HepG2 (cell line): ENCODE results near the gene GFAP. TPM values are rescaled to one million over a fixed set of nuclear protein-coding genes. Genes with fewer than 3 reads are reported as not detected.
A peak's percentile ranks its signal among the peaks of the same experiment; 100 is the strongest.

Experiments
- ARID2 ChIP-seq: sonication (generic); formaldehyde crosslinking; IDR thresholded peaks from 2 replicates; pipeline ENCODE4 v1.8.1; 2022; ENCODE audit warnings: mild to moderate bottlenecking, missing genetic modification reagents, borderline replicate concordance
- CREM ChIP-seq, 2 experiments: sonication (generic) in 1 of 2; formaldehyde crosslinking in 1 of 2; IDR thresholded peaks; 2 replicates each; pipeline versions ENCODE4 v1.4.0 to v1.6.1; 2016 to 2020; ENCODE audit warnings: antibody characterized with exemption in 1 of 2, mild to moderate bottlenecking in 1 of 2, missing genetic modification reagents in 1 of 2
- HINFP ChIP-seq: sonication (generic); formaldehyde crosslinking; IDR thresholded peaks from 2 replicates; pipeline ENCODE4 v1.4.0; 2020; ENCODE audit warnings: low read depth, mild to moderate bottlenecking, missing genetic modification reagents
- MLLT10 ChIP-seq: sonication (generic); formaldehyde crosslinking; IDR thresholded peaks from 2 replicates; pipeline ENCODE4 v1.4.0; 2020; ENCODE audit warnings: missing genetic modification reagents
- MLX ChIP-seq: IDR thresholded peaks from 2 replicates; pipeline ENCODE4 v1.6.1; 2016
- PHB2 ChIP-seq: fragments of 450-650 bp; IDR thresholded peaks from 2 replicates; pipeline ENCODE4 v1.6.1; 2018; ENCODE audit not compliant: partially characterized antibody
- PRDM4 ChIP-seq: sonication (generic); formaldehyde crosslinking; IDR thresholded peaks from 2 replicates; pipeline ENCODE4 v1.9.0; 2021; ENCODE audit warnings: missing genetic modification reagents, borderline replicate concordance
- TBX2 ChIP-seq: sonication (generic); formaldehyde crosslinking; IDR thresholded peaks from 2 replicates; pipeline ENCODE4 v1.5.0; 2020; ENCODE audit warnings: missing genetic modification reagents, mild to moderate bottlenecking, borderline replicate concordance
- TCF7L2 ChIP-seq: IDR thresholded peaks from 2 replicates; pipeline ENCODE4 v1.6.1; 2011; ENCODE audit warnings: mild to moderate bottlenecking, low read depth, low read length, moderate library complexity
- ZFP62 ChIP-seq: sonication (generic); formaldehyde crosslinking; IDR thresholded peaks from 2 replicates; pipeline ENCODE4 v1.4.0; 2020; ENCODE audit warnings: missing genetic modification reagents
- ZNF367 ChIP-seq: sonication (generic); formaldehyde crosslinking; IDR thresholded peaks from 2 replicates; pipeline ENCODE4 v1.4.0; 2020; ENCODE audit warnings: missing genetic modification reagents, borderline replicate concordance
- ZNF609 ChIP-seq: sonication (generic); formaldehyde crosslinking; IDR thresholded peaks from 2 replicates; pipeline ENCODE4 v1.4.0; 2020; ENCODE audit warnings: mild to moderate bottlenecking, missing genetic modification reagents, borderline replicate concordance
- ZNF704 ChIP-seq: sonication (generic); formaldehyde crosslinking; IDR thresholded peaks from 2 replicates; pipeline ENCODE4 v1.8.1; 2023; ENCODE audit warnings: mild to moderate bottlenecking, inconsistent platforms, moderate library complexity, missing genetic modification reagents, borderline replicate concordance
- ZNF749 ChIP-seq: sonication (generic); formaldehyde crosslinking; IDR thresholded peaks from 2 replicates; pipeline ENCODE4 v1.8.0; 2022; ENCODE audit warnings: mild to moderate bottlenecking, missing genetic modification reagents, moderate library complexity, borderline replicate concordance
- ZNF775 ChIP-seq: sonication (generic); formaldehyde crosslinking; IDR thresholded peaks from 2 replicates; pipeline ENCODE4 v1.4.0; 2020; ENCODE audit warnings: missing genetic modification reagents, mild to moderate bottlenecking, moderate library complexity, borderline replicate concordance
- ZNF780A ChIP-seq: sonication (generic); formaldehyde crosslinking; IDR thresholded peaks from 2 replicates; pipeline ENCODE4 v1.8.0; 2022; ENCODE audit warnings: mild to moderate bottlenecking, missing genetic modification reagents, moderate library complexity
- ZSCAN21 ChIP-seq: sonication (generic); formaldehyde crosslinking; IDR thresholded peaks from 2 replicates; pipeline ENCODE4 v1.8.0; 2022; ENCODE audit warnings: mild to moderate bottlenecking, missing genetic modification reagents, moderate library complexity, borderline replicate concordance
- polyA plus RNA-seq, 8 experiments: library from polyadenylated mRNA; depleted of rRNA in 3 of 8; stranded (reverse) in 7 of 8; unstranded in 1 of 8; fragments of >200 nt; fragmentation: Illumina TruSeq in 4 of 8; extraction: Trizol in 4 of 8; gene quantifications; 2 replicates each; pipeline versions ENCODE4 v1.2.1 to v1.2.3, GENCODE V29; 2011 to 2016; ENCODE audit warnings: low read depth in 4 of 8, missing spikeins in 1 of 8, mixed read lengths in 1 of 8; ENCODE audit not compliant: insufficient read depth in 1 of 8
- total RNA-seq, 5 experiments: library from RNA; depleted of rRNA; stranded (reverse); fragments of >200 nt; fragmentation: Illumina TruSeq; extraction: Trizol; gene quantifications; 2 replicates each; pipeline ENCODE4 v1.2.3, GENCODE V29; 2016; ENCODE audit warnings: low read depth in 1 of 5

Gene GFAP
- total and polyA plus RNA-seq, 2 of the 13 experiments (the other 11 are each of a cell fraction or from before 2014, with no cell fraction given): 0.11 to 0.29 TPM

GRCh38 chr17:44956998-44957981 is 42.0 kb upstream of the GFAP start (continued):
- TF ChIP-seq ZNF609 (CRISPR knock-in tag) (no peak), ZNF775 (CRISPR knock-in tag) (no peak), ZNF780A (no peak), HINFP (CRISPR knock-in tag) (no peak), ZNF367 (no peak), MLLT10 (CRISPR knock-in tag) (no peak), ZNF749 (no peak), ZFP62 (CRISPR knock-in tag) (no peak), PHB2 (no peak), ZNF704 (CRISPR knock-in tag) (no peak), ZSCAN21 (CRISPR knock-in tag) (no peak), TBX2 (CRISPR knock-in tag) (peak; percentile 16; the same call in 1 of the 2 replicates), ARID2 (no peak), PRDM4 (CRISPR knock-in tag) (no peak), CREM (IDR thresholded peaks at IDR 0.05) (no peak), CREM (CRISPR knock-in tag; IDR thresholded peaks at IDR 0.05) (no peak), TCF7L2 (no peak), MLX (CRISPR knock-in tag) (no peak)
